CD4-positive, alpha-beta T cell (primary cell): ENCODE data around the gene RANBP10. TPM values are rescaled to one million over a fixed set of nuclear protein-coding genes. Genes with fewer than 3 reads are reported as not detected.

Experiments
- ATAC-seq: fragments of 200-7000 bp; cut with Tn5 transposase; one replicate; pipeline ENCODE4 v1.10.0; 2022; ENCODE audit warnings: mild to moderate bottlenecking; ENCODE audit not compliant: poor library complexity
- CTCF ChIA-PET: fragments of 350-600 bp; sonication (Branson Sonifier 250); formaldehyde crosslinking; loops from one replicate; lab custom pipeline; 2021; ENCODE audit warnings: antibody characterized with exemption, inconsistent platforms; lab: Charles Lee
- POLR2A ChIA-PET: fragments of 350-600 bp; sonication (Branson Sonifier 250); formaldehyde crosslinking; loops from one replicate; lab custom pipeline; 2021; ENCODE audit warnings: antibody characterized with exemption, inconsistent platforms; lab: Charles Lee
- DNase-seq, 14 experiments: peaks; one replicate each; pipeline ENCODE4 v3.0.0-alpha.2; 2013 to 2020; ENCODE audit warnings: mixed read lengths in 2 of 14
- H3K27ac ChIP-seq, 2 donors: one replicate each; pipeline versions ENCODE4 v1.5.1 to v1.7.0; 2013; ENCODE audit warnings: low read length in 2 of 2, low read depth in 1 of 2, mild to moderate bottlenecking in 1 of 2
- H3K27me3 ChIP-seq, 2 experiments: 1 replicate in 1 of 2; 2 replicates in 1 of 2; pipeline versions ENCODE4 v1.6.1 to v1.7.0; 2013; ENCODE audit warnings: low read length in 2 of 2, control low read depth in 1 of 2, mild to moderate bottlenecking in 1 of 2, moderate library complexity in 1 of 2; ENCODE audit not compliant: insufficient read depth in 2 of 2, control insufficient read depth in 1 of 2
- H3K36me3 ChIP-seq: one replicate; pipeline ENCODE4 v1.6.1; 2013; ENCODE audit warnings: low read length, control low read depth; ENCODE audit not compliant: insufficient read depth
- H3K4me1 ChIP-seq: one replicate; pipeline ENCODE4 v1.6.1; 2013; ENCODE audit warnings: low read length, control low read depth; ENCODE audit not compliant: insufficient read depth
- H3K4me3 ChIP-seq: one replicate; pipeline ENCODE4 v1.5.1; 2013; ENCODE audit warnings: mild to moderate bottlenecking, low read length, moderate library complexity
- H3K9me3 ChIP-seq, 2 experiments: 1 replicate in 1 of 2; 2 replicates in 1 of 2; pipeline versions ENCODE4 v1.6.1 to v1.7.0; 2013; ENCODE audit warnings: low read length in 2 of 2, mild to moderate bottlenecking in 2 of 2, control low read depth in 1 of 2, moderate library complexity in 1 of 2; ENCODE audit not compliant: control insufficient read depth in 1 of 2, insufficient read depth in 1 of 2
- H3K27ac Mint-ChIP-seq: one replicate; pipeline ENCODE4 v1.8.0; 2020; ENCODE audit warnings: mixed read lengths
- H3K27me3 Mint-ChIP-seq: one replicate; pipeline ENCODE4 v1.8.0; 2021; ENCODE audit warnings: mixed read lengths
- H3K36me3 Mint-ChIP-seq: one replicate; pipeline ENCODE4 v1.8.0; 2021; ENCODE audit warnings: low read depth, mixed read lengths
- H3K4me1 Mint-ChIP-seq: one replicate; pipeline ENCODE4 v1.8.0; 2021; ENCODE audit warnings: low read depth, mixed read lengths
- H3K4me3 Mint-ChIP-seq: one replicate; pipeline ENCODE4 v1.8.0; 2020; ENCODE audit warnings: mild to moderate bottlenecking, mixed read lengths
- H3K9me3 Mint-ChIP-seq: one replicate; pipeline ENCODE4 v1.8.0; 2020; ENCODE audit warnings: mixed read lengths
- intact Hi-C, 2 experiments: fragments of 100-400 bp; cut with DNase I in 1 of 2; cut with micrococcal nuclease in 1 of 2; formaldehyde crosslinking; loops; one replicate each; pipeline versions ENCODE4 v1.15.1 to v1.9.0; 2023 to 2025; cut with DNase I, micrococcal nuclease
- total RNA-seq, 174 experiments: library from RNA in 2 of 174; stranded (reverse) in 2 of 174; gene quantifications; one replicate each; pipeline ENCODE4 v1.2.3 and lab custom pipeline; 2021 to 2026
- TF ChIP-seq, protein P1 (sequence below): fragments of 200-600 bp; IDR thresholded peaks from one replicate; pipeline ENCODE4 v1.8.0; 2022; ENCODE audit warnings: antibody characterized with exemption, mild to moderate bottlenecking

The RANBP10 gene
- total RNA-seq, 2 experiments from 2014 or later: 12.0 to 13.6 TPM

DNA sequence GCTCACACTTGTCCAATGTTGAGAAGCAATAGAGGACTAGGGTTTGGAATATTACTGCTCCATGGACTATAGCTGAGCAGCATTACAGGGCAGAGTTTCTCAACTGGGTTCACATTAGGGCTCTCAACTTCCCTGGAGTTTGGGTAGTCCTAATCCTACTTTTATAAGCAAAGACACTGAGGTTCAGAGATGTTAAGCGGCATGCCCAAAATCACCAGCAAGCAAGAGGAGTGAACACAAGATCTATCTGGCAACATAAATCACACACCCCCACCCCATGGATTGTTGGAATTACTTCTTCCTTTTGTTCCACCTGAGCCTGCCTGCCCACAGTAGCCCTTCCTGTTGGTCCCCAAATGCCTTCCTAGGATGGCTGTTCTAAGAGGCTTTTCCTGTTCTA lies 5.5 kb upstream of the RANBP10 start:
- POLR2A ChIA-PET: no interaction called here
- peaks cover 14% of the 10 kb centered on the region for H3K4me1 ChIP-seq
- Mint-ChIP-seq H3K36me3 (no peaks in the 10 kb centered on the region), H3K27me3 (no peaks in the 10 kb centered on the region), H3K4me1 (peaks cover 7% of the 10 kb centered on the region), H3K27ac (no peak overlapping the region), H3K4me3 (no peak overlapping the region), H3K9me3 (no peaks in the 10 kb centered on the region)
- no peak overlapping the region for H3K27ac ChIP-seq
- H3K9me3 ChIP-seq: no peaks in the 10 kb centered on the region
- DNase-seq: no peak
- ATAC-seq: no peak
- no peaks in the 10 kb centered on the region for H3K36me3 ChIP-seq
- intact Hi-C loops: no loop called here
- CTCF ChIA-PET: no interaction called here
- no peaks in the 10 kb centered on the region for H3K27me3 ChIP-seq
- no peak overlapping the region for H3K4me3 ChIP-seq
- TF ChIP-seq, protein P1, sequence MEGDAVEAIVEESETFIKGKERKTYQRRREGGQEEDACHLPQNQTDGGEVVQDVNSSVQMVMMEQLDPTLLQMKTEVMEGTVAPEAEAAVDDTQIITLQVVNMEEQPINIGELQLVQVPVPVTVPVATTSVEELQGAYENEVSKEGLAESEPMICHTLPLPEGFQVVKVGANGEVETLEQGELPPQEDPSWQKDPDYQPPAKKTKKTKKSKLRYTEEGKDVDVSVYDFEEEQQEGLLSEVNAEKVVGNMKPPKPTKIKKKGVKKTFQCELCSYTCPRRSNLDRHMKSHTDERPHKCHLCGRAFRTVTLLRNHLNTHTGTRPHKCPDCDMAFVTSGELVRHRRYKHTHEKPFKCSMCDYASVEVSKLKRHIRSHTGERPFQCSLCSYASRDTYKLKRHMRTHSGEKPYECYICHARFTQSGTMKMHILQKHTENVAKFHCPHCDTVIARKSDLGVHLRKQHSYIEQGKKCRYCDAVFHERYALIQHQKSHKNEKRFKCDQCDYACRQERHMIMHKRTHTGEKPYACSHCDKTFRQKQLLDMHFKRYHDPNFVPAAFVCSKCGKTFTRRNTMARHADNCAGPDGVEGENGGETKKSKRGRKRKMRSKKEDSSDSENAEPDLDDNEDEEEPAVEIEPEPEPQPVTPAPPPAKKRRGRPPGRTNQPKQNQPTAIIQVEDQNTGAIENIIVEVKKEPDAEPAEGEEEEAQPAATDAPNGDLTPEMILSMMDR: no peak

DNA sequence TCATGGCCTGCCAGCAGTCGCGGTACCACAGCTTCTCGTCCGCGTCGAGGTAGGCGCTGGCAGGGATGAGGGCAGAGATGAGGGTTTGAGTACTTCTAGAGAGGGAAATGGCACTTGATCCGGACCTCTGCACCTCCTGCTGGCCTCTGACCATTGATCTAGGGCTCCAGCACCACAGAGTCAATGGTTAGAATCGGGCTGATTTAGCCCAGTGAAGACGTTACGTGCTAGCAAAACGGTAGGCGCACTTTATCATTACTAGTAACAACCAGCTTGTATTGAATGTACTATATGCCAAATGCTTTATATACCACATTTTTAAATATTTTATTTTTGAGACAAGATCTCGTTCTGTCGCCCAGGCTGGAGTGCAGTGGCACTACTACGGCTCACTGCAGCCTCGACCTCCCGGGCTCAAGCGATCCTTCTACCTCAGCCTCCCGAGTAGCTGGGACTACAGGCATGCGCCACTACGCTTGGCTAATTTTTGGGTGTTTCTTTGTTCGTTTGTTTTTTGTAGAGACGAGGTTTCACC lies 855 bp upstream of the RANBP10 start:
- TF ChIP-seq, protein P1: no peak
- peaks cover 13% of the 10 kb centered on the region for H3K36me3 ChIP-seq
- Mint-ChIP-seq H3K9me3 (no peaks in the 10 kb centered on the region), H3K27me3 (no peaks in the 10 kb centered on the region), H3K27ac (peak overlapping the region; percentile 76), H3K4me3 (peak overlapping the region; percentile 91), H3K36me3 (peaks cover 33% of the 10 kb centered on the region), H3K4me1 (peaks cover 37% of the 10 kb centered on the region)
- DNase-seq: no peak
- H3K27ac ChIP-seq: peak overlapping the region; percentile 69 to 75
- ChIA-PET POLR2A (interaction anchor here (0.6 to 2.3 kb wide), 29 partner anchors 9 to 1056 kb away, joined by 3 to 29 read pairs (median 5); partner anchors contain the start of genes ACD, ATP6V0D1, CTCF and CTRL), CTCF (interaction anchor here (0.6 to 2.6 kb wide), 8 partner anchors 9 to 326 kb away, joined by 3 to 55 read pairs (median 4); partner anchors contain the start of gene ATP6V0D1)
- no peak for ATAC-seq
- no peaks in the 10 kb centered on the region for H3K9me3 ChIP-seq
- H3K4me3 ChIP-seq: peak overlapping the region; percentile 97
- intact Hi-C loops: loop anchor here (2.0 to 10.0 kb wide), 7 partner anchors 26 to 562 kb away; partner anchors contain the start of genes ACD (in 1 of the 2), C16orf86 (in 1 of the 2), CTCF (in 1 of the 2) and ENKD1 (in 1 of the 2)
- no peaks in the 10 kb centered on the region for H3K27me3 ChIP-seq
- peaks cover 43% of the 10 kb centered on the region for H3K4me1 ChIP-seq

DNA sequence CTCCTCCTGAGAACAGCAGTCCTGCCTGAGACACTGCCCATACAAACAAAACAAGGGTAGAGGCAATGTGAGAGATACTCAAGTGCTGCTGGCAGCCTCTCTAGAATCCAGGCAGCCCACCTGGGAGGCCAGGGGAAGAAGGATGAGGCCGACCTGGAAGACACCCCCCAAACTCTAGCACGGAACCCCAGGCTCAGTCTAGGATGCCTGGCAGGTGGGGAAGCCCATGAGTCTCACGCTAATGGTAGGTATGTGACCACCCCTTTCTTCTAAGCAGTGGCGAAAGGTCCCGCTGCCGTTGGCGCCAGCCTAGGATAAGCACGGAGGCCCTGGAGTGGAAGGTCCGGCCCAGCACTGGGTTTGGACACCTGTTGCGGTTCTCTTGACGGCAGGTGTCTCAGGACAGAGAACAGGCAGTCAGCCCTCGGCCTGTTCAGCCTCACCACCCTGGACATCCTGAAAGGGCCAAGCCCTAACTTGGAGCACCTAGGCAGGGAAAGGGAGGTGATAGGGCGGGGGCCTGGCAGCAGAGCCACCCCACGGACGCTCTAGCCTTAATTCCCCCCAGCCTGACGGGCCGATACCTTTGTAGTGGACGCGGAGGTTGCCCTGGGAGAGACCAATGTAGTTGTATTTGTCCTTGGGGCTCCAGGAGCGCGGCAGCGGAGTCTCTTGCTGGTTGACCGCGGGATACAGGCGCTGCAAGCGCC lies 487 bp downstream of the RANBP10 start:
- no peaks in the 10 kb centered on the region for H3K27me3 ChIP-seq
- peak overlapping the region; percentile 97 for H3K4me3 ChIP-seq
- peak in 3 of 14 experiments; percentile 5 to 35 (median 30) for DNase-seq
- Mint-ChIP-seq H3K9me3 (no peaks in the 10 kb centered on the region), H3K4me1 (peaks cover 50% of the 10 kb centered on the region), H3K4me3 (peak overlapping the region; percentile 91), H3K27ac (peak overlapping the region; percentile 76), H3K36me3 (peaks cover 47% of the 10 kb centered on the region), H3K27me3 (no peaks in the 10 kb centered on the region)
- peaks cover 15% of the 10 kb centered on the region for H3K36me3 ChIP-seq
- no peak for ATAC-seq
- no peaks in the 10 kb centered on the region for H3K9me3 ChIP-seq
- ChIA-PET POLR2A (interaction anchor here (0.7 to 2.3 kb wide), 27 partner anchors 8 to 1054 kb away, joined by 3 to 29 read pairs (median 5); partner anchors contain the start of genes ATP6V0D1, CTCF, CTRL and DPEP2), CTCF (interaction anchor here (0.6 to 2.6 kb wide), 7 partner anchors 10 to 325 kb away, joined by 3 to 55 read pairs (median 5); partner anchors contain the start of gene ATP6V0D1)
- TF ChIP-seq, protein P1: no peak
- peaks cover 57% of the 10 kb centered on the region for H3K4me1 ChIP-seq
- H3K27ac ChIP-seq: peak overlapping the region; percentile 69 to 75
- intact Hi-C loops: loop anchor here (1.0 to 10.0 kb wide), 10 partner anchors 27 to 561 kb away; partner anchors contain the start of genes NUTF2 (in 2 of the 2), ACD (in 1 of the 2), C16orf86 (in 1 of the 2) and CTCF (in 1 of the 2)
